Naive B cell (primary cell): Measurements from ENCODE around the gene TMEM214. TPM values are rescaled to one million over a fixed set of nuclear protein-coding genes. Genes with fewer than 3 reads are reported as not detected.

Experiments
- ATAC-seq, 2 donors: fragments of 150-1000 bp; cut with Tn5 transposase; 2 replicates each; pipeline ENCODE4 v1.10.0; 2021; ENCODE audit warnings: low read depth in 2 of 2, mild to moderate bottlenecking in 2 of 2, moderate library complexity in 2 of 2
- DNase-seq: peaks from one replicate; pipeline ENCODE4 v3.0.0; 2022
- H3K27ac Mint-ChIP-seq, 6 donors: one replicate each; pipeline ENCODE4 v1.8.0; 2020 to 2022; ENCODE audit warnings: mild to moderate bottlenecking in 6 of 6, mixed read lengths in 6 of 6, moderate library complexity in 5 of 6, inconsistent platforms in 2 of 6
- H3K27me3 Mint-ChIP-seq, 3 donors: one replicate each; pipeline ENCODE4 v1.8.0; 2021 to 2022; ENCODE audit warnings: mixed read lengths in 3 of 3, mild to moderate bottlenecking in 1 of 3
- H3K36me3 Mint-ChIP-seq, 2 donors: one replicate each; pipeline ENCODE4 v1.8.0; 2020 to 2022; ENCODE audit warnings: mixed read lengths in 2 of 2, inconsistent platforms in 1 of 2, mild to moderate bottlenecking in 1 of 2
- H3K4me1 Mint-ChIP-seq, 3 donors: one replicate each; pipeline ENCODE4 v1.8.0; 2020 to 2022; ENCODE audit warnings: mixed read lengths in 3 of 3, inconsistent platforms in 1 of 3, mild to moderate bottlenecking in 1 of 3, moderate library complexity in 1 of 3
- H3K4me3 Mint-ChIP-seq, 8 donors: one replicate each; pipeline ENCODE4 v1.8.0; 2020 to 2022; ENCODE audit warnings: mild to moderate bottlenecking in 8 of 8, mixed read lengths in 8 of 8, moderate library complexity in 8 of 8, inconsistent platforms in 2 of 8
- H3K9me3 Mint-ChIP-seq, 7 donors: one replicate each; pipeline ENCODE4 v1.8.0; 2020 to 2022; ENCODE audit warnings: mixed read lengths in 7 of 7, mild to moderate bottlenecking in 5 of 7, inconsistent platforms in 2 of 7, moderate library complexity in 1 of 7
- polyA plus RNA-seq, 6 donors: library from polyadenylated mRNA; unstranded; fragments of 300-500 nt; fragmentation: Illumina TruSeq; gene quantifications; one replicate each; pipeline ENCODE4 v1.2.3, GENCODE V29; 2021; ENCODE audit warnings: low read depth in 6 of 6

Gene TMEM214
- polyA plus RNA-seq, 6 donors from 2014 or later = 16.6 to 32.9 (median 24.6) TPM

DNA sequence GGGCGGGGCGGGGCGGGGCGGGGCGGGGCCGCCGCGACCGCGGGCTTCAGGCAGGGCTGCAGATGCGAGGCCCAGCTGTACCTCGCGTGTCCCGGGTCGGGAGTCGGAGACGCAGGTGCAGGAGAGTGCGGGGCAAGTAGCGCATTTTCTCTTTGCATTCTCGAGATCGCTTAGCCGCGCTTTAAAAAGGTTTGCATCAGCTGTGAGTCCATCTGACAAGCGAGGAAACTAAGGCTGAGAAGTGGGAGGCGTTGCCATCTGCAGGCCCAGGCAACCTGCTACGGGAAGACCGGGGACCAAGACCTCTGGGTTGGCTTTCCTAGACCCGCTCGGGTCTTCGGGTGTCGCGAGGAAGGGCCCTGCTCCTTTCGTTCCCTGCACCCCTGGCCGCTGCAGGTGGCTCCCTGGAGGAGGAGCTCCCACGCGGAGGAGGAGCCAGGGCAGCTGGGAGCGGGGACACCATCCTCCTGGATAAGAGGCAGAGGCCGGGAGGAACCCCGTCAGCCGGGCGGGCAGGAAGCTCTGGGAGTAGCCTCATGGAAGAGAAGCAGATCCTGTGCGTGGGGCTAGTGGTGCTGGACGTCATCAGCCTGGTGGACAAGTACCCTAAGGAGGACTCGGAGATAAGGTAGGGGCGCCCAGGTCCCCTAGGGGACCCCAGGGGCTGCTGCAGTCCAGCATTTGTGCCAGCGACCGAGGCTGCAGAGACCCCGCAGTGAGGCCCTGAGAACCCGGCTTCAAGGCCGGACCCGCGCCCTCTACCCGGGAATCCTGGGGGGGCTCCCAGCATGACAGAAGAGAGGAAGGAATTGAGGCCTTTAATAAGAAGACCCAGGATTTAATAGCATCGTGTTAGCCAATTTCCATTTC is 54.2 kb downstream of the TMEM214 start, which contains the start of gene KHK:
Gene KHK (plus strand): TSS at position 49 of the 870 bp plus-strand sequence. CDS start 488 bp downstream, at position 537.
- peaks cover 6 to 12% (median 10%) of the 10 kb centered on the region in 3 donors for H3K4me1 Mint-ChIP-seq
- no peaks in the 10 kb centered on the region for H3K27me3 Mint-ChIP-seq
- H3K36me3 Mint-ChIP-seq = no peaks in the 10 kb centered on the region
- H3K9me3 Mint-ChIP-seq = no peaks in the 10 kb centered on the region
- peak within 1 kb of the TSS; percentile 67 to 92 (median 84) for H3K27ac Mint-ChIP-seq
- ATAC-seq (no peak), DNase-seq (no peak)
- H3K4me3 Mint-ChIP-seq = peak within 1 kb of the TSS; percentile 81 to 92 (median 87)

DNA sequence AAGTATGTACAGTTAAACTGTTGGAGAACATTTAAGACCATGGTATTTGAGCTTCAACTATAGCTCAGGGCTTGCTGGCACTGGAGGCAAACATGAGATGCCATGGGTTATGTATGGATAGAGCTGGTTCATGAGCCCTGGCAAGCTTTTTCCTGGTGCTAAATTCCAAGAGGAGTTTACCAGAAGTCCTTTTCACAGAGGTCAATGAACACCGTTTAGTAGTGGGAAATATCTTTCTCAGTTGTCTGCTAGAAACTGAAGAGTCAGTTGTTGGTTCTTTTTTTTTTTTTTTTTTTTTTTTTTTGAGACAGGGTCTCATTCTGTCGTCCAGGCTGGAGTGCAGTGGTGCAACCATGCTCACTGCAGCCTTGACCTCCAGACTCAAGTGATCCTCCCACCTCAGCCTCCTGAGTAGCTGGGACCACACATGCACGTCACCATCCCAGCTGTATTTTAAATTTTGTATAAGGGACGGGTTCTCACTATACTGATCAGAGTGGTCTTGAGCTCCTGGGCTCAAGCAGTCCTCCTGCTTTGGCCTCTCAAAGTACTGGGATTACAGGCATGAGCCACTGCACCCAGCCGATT is 55.2 kb downstream of the TMEM214 start:
- DNase-seq (no peak), ATAC-seq (no peak)
- no peaks in the 10 kb centered on the region for H3K36me3 Mint-ChIP-seq
- H3K4me3 Mint-ChIP-seq = peak overlapping the region in 6 of 8 donors; percentile 56 to 88 (median 82)
- H3K27me3 Mint-ChIP-seq = no peaks in the 10 kb centered on the region
- no peak overlapping the region for H3K27ac Mint-ChIP-seq
- H3K9me3 Mint-ChIP-seq = no peaks in the 10 kb centered on the region
- H3K4me1 Mint-ChIP-seq = peaks cover 6 to 12% (median 10%) of the 10 kb centered on the region in 3 donors

DNA sequence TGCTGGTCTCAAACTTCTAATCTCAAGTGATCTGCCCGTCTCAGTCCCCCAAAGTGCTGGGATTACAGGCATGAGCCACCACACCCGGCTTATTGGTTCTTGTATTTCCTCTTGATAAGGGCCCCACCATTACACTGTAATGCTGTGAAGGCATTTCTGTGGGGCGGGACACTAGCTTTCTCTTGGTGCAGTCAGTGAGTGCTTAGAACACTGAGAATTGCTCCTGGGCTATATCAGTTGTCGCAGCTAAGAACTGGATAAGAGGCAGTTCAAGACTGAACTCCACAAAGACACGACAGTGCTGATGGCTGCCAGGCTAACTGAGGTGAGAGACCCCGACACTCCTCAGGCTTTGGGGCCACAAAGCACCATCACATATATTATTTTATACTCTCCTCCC is 55.9 kb downstream of the TMEM214 start:
- H3K27ac Mint-ChIP-seq = no peak overlapping the region
- DNase-seq (no peak), ATAC-seq (no peak)
- no peaks in the 10 kb centered on the region for H3K9me3 Mint-ChIP-seq
- peak overlapping the region in 5 of 8 donors; percentile 30 to 84 (median 55) for H3K4me3 Mint-ChIP-seq
- H3K27me3 Mint-ChIP-seq = no peaks in the 10 kb centered on the region
- H3K36me3 Mint-ChIP-seq = no peaks in the 10 kb centered on the region
- H3K4me1 Mint-ChIP-seq = peaks cover 3 to 12% (median 10%) of the 10 kb centered on the region in 3 donors

DNA sequence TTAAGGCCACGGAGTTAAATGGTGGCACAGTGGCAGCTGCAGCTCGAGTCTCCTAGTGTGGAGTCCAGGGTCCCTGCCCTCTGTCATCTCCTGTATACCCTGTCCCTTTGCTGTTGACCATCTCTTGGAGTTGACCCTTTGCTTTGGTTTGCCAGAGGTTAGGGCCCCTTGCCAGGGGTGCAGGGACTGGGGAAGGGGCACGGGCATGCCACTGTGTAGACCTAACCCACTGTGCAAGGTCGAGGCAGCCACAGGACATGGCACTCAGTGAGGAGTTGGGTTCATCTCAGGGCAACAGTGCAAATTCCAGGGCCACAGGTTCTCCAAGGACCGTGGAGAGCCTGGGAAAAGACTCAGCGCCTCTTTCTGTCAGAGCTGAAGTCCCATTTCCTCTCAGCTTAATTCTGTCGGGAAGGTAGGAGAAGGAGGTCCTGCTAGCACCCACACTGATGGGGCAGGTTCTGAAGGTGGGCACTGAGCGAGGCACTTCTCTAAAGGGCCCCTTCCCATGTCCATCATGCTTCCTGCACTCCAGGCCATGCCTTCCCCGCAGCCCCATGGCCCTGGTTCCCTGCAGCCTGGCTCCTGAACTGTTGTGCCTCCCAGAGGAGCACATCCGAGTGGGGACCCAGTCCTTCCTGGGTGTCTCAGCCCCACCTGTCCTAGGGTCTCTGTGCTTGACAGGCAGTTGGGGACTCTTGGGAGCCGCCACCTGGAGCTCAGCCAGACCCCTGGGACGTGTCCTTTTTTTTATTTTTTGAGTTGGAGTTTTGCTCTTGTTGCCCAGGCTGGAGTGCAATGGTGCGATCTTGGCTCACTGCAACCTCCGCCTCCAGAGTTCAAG is 56.6 kb downstream of the TMEM214 start:
- Mint-ChIP-seq H3K27ac (no peak overlapping the region), H3K4me3 (peak overlapping the region in 1 of 8 donors; percentile 84), H3K9me3 (no peaks in the 10 kb centered on the region), H3K27me3 (no peaks in the 10 kb centered on the region), H3K36me3 (no peaks in the 10 kb centered on the region), H3K4me1 (peaks cover 3 to 12% (median 10%) of the 10 kb centered on the region in 3 donors)
- ATAC-seq = no peak
- DNase-seq = no peak

Other genes starting within 250 kb of the TMEM214 start
- not detected for gene CENPA, start 246.9 kb upstream of the TMEM214 start, polyA plus RNA-seq
- not detected for gene DPYSL5, start 184.8 kb upstream of the TMEM214 start, polyA plus RNA-seq
- gene MAPRE3, start 62.3 kb upstream of the TMEM214 start, polyA plus RNA-seq = 1 to 10 TPM; 1.2 to 4.2 (median 1.4) TPM
- gene AGBL5, start 18.7 kb downstream of the TMEM214 start, polyA plus RNA-seq = 10 to 100 TPM in 3 of 6 donors, 1 to 10 TPM in 3; 7.8 to 11.6 (median 10.1) TPM
- 100 to 1,000 TPM; 594 to 733 (median 606) TPM for gene OST4, start 38.7 kb downstream of the TMEM214 start, polyA plus RNA-seq
- 1 to 10 TPM in 2 of 6 donors, under 1 TPM in 4; 0.28 to 1.1 (median 0.77) TPM for gene EMILIN1, start 45.6 kb downstream of the TMEM214 start, polyA plus RNA-seq
- 1 to 10 TPM; 3.3 to 8.9 (median 5.6) TPM for gene KHK, start 53.8 kb downstream of the TMEM214 start, polyA plus RNA-seq
- not detected for gene CGREF1, start 86.2 kb downstream of the TMEM214 start, polyA plus RNA-seq
- 1 to 10 TPM in 2 of 6 donors, not detected in 4; 1.2 to 1.3 TPM for gene ABHD1, start 90.8 kb downstream of the TMEM214 start, polyA plus RNA-seq
- gene PREB, start 101.7 kb downstream of the TMEM214 start, polyA plus RNA-seq = 100 to 1,000 TPM in 1 of 6 donors, 10 to 100 TPM in 5; 51.0 to 101 (median 56.2) TPM
- not detected for gene PRR30, start 106.4 kb downstream of the TMEM214 start, polyA plus RNA-seq
- gene TCF23, start 116.0 kb downstream of the TMEM214 start, polyA plus RNA-seq = not detected
- gene ATRAID, start 179.1 kb downstream of the TMEM214 start, polyA plus RNA-seq = 100 to 1,000 TPM; 296 to 424 (median 357) TPM
- 10 to 100 TPM; 15.4 to 55.3 (median 22.4) TPM for gene SLC5A6, start 179.3 kb downstream of the TMEM214 start, polyA plus RNA-seq
- gene CAD, start 184.4 kb downstream of the TMEM214 start, polyA plus RNA-seq = 10 to 100 TPM in 5 of 6 donors, 1 to 10 TPM in 1; 5.4 to 20.7 (median 14.0) TPM
- gene SLC30A3, start 230.1 kb downstream of the TMEM214 start, polyA plus RNA-seq = under 1 TPM in 2 of 6 donors, not detected in 4; 0.06 to 0.16 TPM
- gene DNAJC5G, start 242.5 kb downstream of the TMEM214 start, polyA plus RNA-seq = not detected
- not detected for gene TRIM54, start 249.5 kb downstream of the TMEM214 start, polyA plus RNA-seq